K562 (cell line): ENCODE measurements around the gene STAMBPL1. TPM values are rescaled to one million over a fixed set of nuclear protein-coding genes. Genes with fewer than 3 reads are reported as not detected.

Source experiments
- ATAC-seq: fragments of 200-7000 bp; cut with Tn5 transposase; 3 replicates; pipeline ENCODE4 v1.9.1; 2020; ENCODE audit warnings: moderate library complexity
- BruUV-seq: library from RNA; stranded (reverse); fragments of 400-500 nt; replicated peaks from 2 replicates; lab custom pipeline; 2021; lab: Mats Ljungman, UMichigan
- CTCF ChIA-PET: fragments of 300-600 bp; formaldehyde crosslinking; extraction: SDS; loops from one replicate; lab custom pipeline; 2021; ENCODE audit warnings: low intra/inter-chr PET ratio; lab: Yijun Ruan, JAX
- POLR2A ChIA-PET: fragments of 300-600, 350-650 bp; sonication (Branson Sonifier 250); formaldehyde crosslinking; extraction: SDS; loops from one replicate; lab custom pipeline; 2021; ENCODE audit warnings: antibody characterized with exemption, inconsistent platforms; lab: Yijun Ruan, JAX
- DNase-seq, 4 experiments: peaks; one replicate each; pipeline versions ENCODE4 v3.0.0 to v3.0.0-alpha.2; 2011 to 2018; ENCODE audit warnings: low spot score in 3 of 4, mixed read lengths in 3 of 4; ENCODE audit errors: extremely low read depth in 1 of 4
- FAIRE-seq: peaks from 2 replicates; lab custom pipeline; 2011; peaks lifted over from hg19 to GRCh38; lab: Jason Lieb, UNC
- H2AFZ ChIP-seq: 2 replicates; pipeline ENCODE4 v1.6.0; 2011; ENCODE audit warnings: low read depth, low read length, control low read depth, inconsistent platforms
- H3K27ac ChIP-seq: fragments of 200-600 bp; 3 replicates; pipeline ENCODE4 v1.8.0; 2011; ENCODE audit warnings: low read depth, mild to moderate bottlenecking, control low read depth, inconsistent platforms, low read length, moderate library complexity, mixed read lengths; ENCODE audit errors: extremely low read depth
- H3K27me3 ChIP-seq, 2 experiments: fragments of 300-600 bp in 1 of 2; 2 replicates in 1 of 2; 3 replicates in 1 of 2; pipeline versions ENCODE4 v1.6.0 to v1.8.0; 2011; ENCODE audit warnings: inconsistent platforms in 2 of 2, low read length in 2 of 2, mild to moderate bottlenecking in 1 of 2, mixed read lengths in 1 of 2, moderate library complexity in 1 of 2; ENCODE audit not compliant: control insufficient read depth in 2 of 2, insufficient read depth in 2 of 2
- H3K36me3 ChIP-seq: fragments of 300-600 bp; 3 replicates; pipeline ENCODE4 v1.8.0; 2011; ENCODE audit warnings: mild to moderate bottlenecking, low read length, inconsistent platforms; ENCODE audit not compliant: control insufficient read depth, insufficient read depth
- H3K4me1 ChIP-seq, 2 experiments: fragments of 200-600 bp in 1 of 2; replicated peaks in 1 of 2; 2 replicates in 1 of 2; 3 replicates in 1 of 2; pipeline versions ENCODE4 v1.5.1 to v1.8.0; 2011; ENCODE audit warnings: inconsistent platforms in 2 of 2, low read length in 2 of 2, mild to moderate bottlenecking in 1 of 2, mixed read lengths in 1 of 2, moderate library complexity in 1 of 2; ENCODE audit not compliant: control insufficient read depth in 2 of 2, insufficient read depth in 2 of 2
- H3K4me2 ChIP-seq: 2 replicates; pipeline ENCODE4 v1.6.1; 2011; ENCODE audit warnings: low read length, control low read depth, inconsistent platforms, mixed read lengths; ENCODE audit not compliant: insufficient read depth
- H3K4me3 ChIP-seq: fragments of 200-600 bp; sonication (generic), shearing (Covaris generic); 2 replicates; pipeline ENCODE4 v1.5.1; 2016; ENCODE audit warnings: control low read depth, inconsistent platforms
- H3K79me2 ChIP-seq: fragments of 200-600 bp; 3 replicates; pipeline ENCODE4 v1.8.0; 2011; ENCODE audit warnings: low read length, inconsistent platforms; ENCODE audit not compliant: control insufficient read depth, insufficient read depth
- H3K9ac ChIP-seq, 2 experiments: 2 replicates each; pipeline versions ENCODE4 v1.6.0 to v1.6.1; 2011; ENCODE audit warnings: low read depth in 2 of 2, low read length in 2 of 2, control low read depth in 1 of 2, inconsistent platforms in 1 of 2, mild to moderate bottlenecking in 1 of 2, mixed read lengths in 1 of 2; ENCODE audit not compliant: insufficient read depth in 1 of 2
- H3K9me1 ChIP-seq: one replicate; pipeline ENCODE4 v1.6.0; 2011; ENCODE audit warnings: inconsistent platforms, mild to moderate bottlenecking, low read length, moderate library complexity; ENCODE audit not compliant: control insufficient read depth, insufficient read depth
- H3K9me3 ChIP-seq: replicated peaks from 2 replicates; pipeline ENCODE4 v1.5.1; 2011; ENCODE audit warnings: low read depth, low read length, inconsistent platforms; ENCODE audit not compliant: control insufficient read depth, insufficient read depth
- H4K20me1 ChIP-seq: replicated peaks from 2 replicates; pipeline ENCODE4 v1.6.1; 2011; ENCODE audit warnings: low read length, inconsistent platforms, mixed read lengths; ENCODE audit not compliant: control insufficient read depth, insufficient read depth
- GTF3C2 ChIP-seq: IDR thresholded peaks from 3 replicates; pipeline ENCODE4 v1.6.1; 2011; ENCODE audit warnings: borderline replicate concordance, mild to moderate bottlenecking, moderate library complexity; ENCODE audit not compliant: insufficient read length; ENCODE audit errors: extremely low read depth
- ILK ChIP-seq: fragments of 450-650 bp; IDR thresholded peaks from 2 replicates; pipeline ENCODE4 v1.6.1; 2016; ENCODE audit warnings: missing genetic modification characterization, low read depth, mild to moderate bottlenecking, missing compliant biosample characterization, moderate library complexity, borderline replicate concordance
- IRF2 ChIP-seq: sonication (generic); formaldehyde crosslinking; IDR thresholded peaks from 2 replicates; pipeline ENCODE4 v1.8.1; 2022; ENCODE audit warnings: mild to moderate bottlenecking, missing genetic modification reagents
- MYBL2 ChIP-seq, 2 experiments: fragments of 450-650 bp in 1 of 2; sonication (generic) in 1 of 2; formaldehyde crosslinking in 1 of 2; IDR thresholded peaks; 2 replicates each; pipeline versions ENCODE4 v1.6.1 to v1.8.1; 2017 to 2022; ENCODE audit warnings: borderline replicate concordance in 1 of 2, inconsistent platforms in 1 of 2, low read depth in 1 of 2, mild to moderate bottlenecking in 1 of 2, missing genetic modification reagents in 1 of 2, moderate library complexity in 1 of 2
- NFIX ChIP-seq: fragments of 250-450 bp; sonication (Bioruptor Pico); IDR thresholded peaks from 2 replicates; pipeline ENCODE4 v1.4.0; 2020; ENCODE audit warnings: low read depth, mild to moderate bottlenecking, moderate library complexity
- RBBP5 ChIP-seq: fragments of 200-600 bp; sonication (generic); IDR thresholded peaks from 2 replicates; pipeline ENCODE4 v1.6.1; 2012; ENCODE audit warnings: borderline replicate concordance, mild to moderate bottlenecking, low read length, control low read depth, inconsistent platforms; ENCODE audit not compliant: insufficient read depth, poor library complexity, severe bottlenecking
- TFAM ChIP-seq: fragments of 250-450 bp; sonication (Bioruptor Pico); conservative IDR thresholded peaks from 2 replicates; pipeline ENCODE4 v1.5.0; 2021; ENCODE audit warnings: mild to moderate bottlenecking, moderate library complexity
- ZKSCAN1 ChIP-seq: fragments of 150-350 bp; IDR thresholded peaks from 2 replicates; pipeline ENCODE4 v1.6.1; 2016; ENCODE audit warnings: low read depth, low read length
- ZNF699 ChIP-seq: fragments of 250-450 bp; sonication (Bioruptor Pico); IDR thresholded peaks from 2 replicates; pipeline ENCODE4 v1.8.0; 2021; ENCODE audit warnings: mild to moderate bottlenecking, moderate library complexity; ENCODE audit not compliant: insufficient replicate concordance
- WGBS: fragments of 100-300 bp; shearing (Covaris generic); methylation state at CpG from one replicate; pipeline ENCODE4 v1.1.6; 2016; ENCODE audit warnings: low coverage, mixed read lengths; ENCODE audit not compliant: insufficient coverage; ENCODE audit errors: missing lambda C conversion rate; 5-methylcytosine and 5-hydroxymethylcytosine counted together
- in situ Hi-C: fragments of 300-500 bp; cut with MboI; formaldehyde crosslinking; loops from 4 replicates; pipeline ENCODE4 v1.15.0; 2018; ENCODE audit warnings: inconsistent platforms, mixed read lengths
- intact Hi-C: fragments of 100-400 bp; cut with micrococcal nuclease; formaldehyde crosslinking; loops from 2 replicates; pipeline ENCODE4 v1.14.2; 2022
- polyA plus RNA-seq, 8 experiments: library from polyadenylated mRNA; depleted of rRNA in 4 of 8; stranded (reverse) in 5 of 8; unstranded in 3 of 8; fragments of >200 nt; fragmentation: Nextera tagmentation in 2 of 8; fragmentation: Illumina TruSeq in 1 of 8; extraction: Ambion mirVana in 2 of 8; extraction: Trizol in 1 of 8; gene quantifications; 2 replicates each; pipeline versions ENCODE4 v1.2.1 to v1.2.3, GENCODE V29; 2011 to 2014; ENCODE audit warnings: inconsistent platforms in 1 of 8, missing spikeins in 1 of 8
- total RNA-seq, 7 experiments: library from RNA; depleted of rRNA in 6 of 7; stranded (reverse); fragments of >200 nt in 6 of 7; fragmentation: Illumina TruSeq in 2 of 7; extraction: Trizol in 2 of 7; gene quantifications; 2 replicates each; pipeline versions ENCODE4 v1.2.1 to v1.2.3, GENCODE V29; 2011 to 2021; ENCODE audit warnings: low replicate concordance in 1 of 7

STAMBPL1 gene
- total and polyA plus RNA-seq, 9 of the 15 experiments (the other 6 are each of a cell fraction or from before 2014, with no cell fraction given), result 0.09 TPM; not detected in 8

GRCh38 chr10:88865281-88865876 is 14.7 kb upstream of the STAMBPL1 start:
- FAIRE-seq, result no peak
- Histone ChIP-seq H3K9me3 (no peaks in the 10 kb centered on the region), H3K4me3 (no peak overlapping the region), H4K20me1 (no peaks in the 10 kb centered on the region), H3K4me1 (no peaks in the 10 kb centered on the region), H3K79me2 (no peaks in the 10 kb centered on the region), H3K9me1 (no peaks in the 10 kb centered on the region), H3K9ac (no peak overlapping the region), H3K27me3 (no peaks in the 10 kb centered on the region), H2AFZ (no peak overlapping the region), H3K36me3 (no peaks in the 10 kb centered on the region), H3K27ac (no peak overlapping the region), H3K4me2 (no peak overlapping the region)
- intact Hi-C loops, result no loop called here
- no peak for ATAC-seq
- DNase-seq, result no peak
- ChIA-PET POLR2A (no interaction called here), CTCF (no interaction called here)
- WGBS, result 0% methylated on average over 2 of the region's 4 CpGs
- in situ Hi-C loops, result no loop called here
- no TSS peak for BruUV-seq
- TF ChIP-seq ZNF699 (CRISPR knock-in tag), result no peak
- TF ChIP-seq IRF2 (CRISPR knock-in tag), result no peak
- no peak for TF ChIP-seq RBBP5
- TF ChIP-seq NFIX (CRISPR knock-in tag), result no peak
- TF ChIP-seq GTF3C2, result no peak
- TF ChIP-seq MYBL2 (IDR thresholded peaks at IDR 0.05; ENCODE audit: low read depth), result no peak
- no peak for TF ChIP-seq MYBL2 (CRISPR knock-in tag; IDR thresholded peaks at IDR 0.05; ENCODE audit: borderline replicate concordance)
- no peak for TF ChIP-seq ZKSCAN1
- TF ChIP-seq ILK (tag), result no peak
- no peak for TF ChIP-seq TFAM (CRISPR knock-in tag)
